Activated naive CD8-positive, alpha-beta T cell treated with anti-CD3 and anti-CD28 coated beads for 36 hours (primary cell): ENCODE results near the gene GFRA1. TPM values are rescaled to one million over a fixed set of nuclear protein-coding genes. Genes with fewer than 3 reads are reported as not detected.

ENCODE experiments used
- DNase-seq: peaks from one replicate; pipeline ENCODE4 v3.0.0; 2021
- H3K27ac Mint-ChIP-seq: one replicate; pipeline ENCODE4 v1.8.0; 2022; ENCODE audit warnings: mild to moderate bottlenecking, moderate library complexity, mixed read lengths
- H3K27me3 Mint-ChIP-seq: one replicate; pipeline ENCODE4 v1.8.0; 2022; ENCODE audit warnings: mild to moderate bottlenecking, mixed read lengths
- H3K36me3 Mint-ChIP-seq: one replicate; pipeline ENCODE4 v1.8.0; 2021; ENCODE audit warnings: mild to moderate bottlenecking, mixed read lengths
- H3K4me1 Mint-ChIP-seq: one replicate; pipeline ENCODE4 v1.8.0; 2021; ENCODE audit warnings: mixed read lengths
- H3K4me3 Mint-ChIP-seq: one replicate; pipeline ENCODE4 v1.8.0; 2022; ENCODE audit warnings: mild to moderate bottlenecking, moderate library complexity, mixed read lengths
- H3K9me3 Mint-ChIP-seq: one replicate; pipeline ENCODE4 v1.8.0; 2022; ENCODE audit warnings: mixed read lengths
- total RNA-seq, 2 experiments: library from RNA; stranded (reverse); gene quantifications; one replicate each; pipeline ENCODE4 v1.2.3, GENCODE V29; 2021

Gene GFRA1
- total RNA-seq, 2 experiments from 2014 or later = not detected

DNA sequence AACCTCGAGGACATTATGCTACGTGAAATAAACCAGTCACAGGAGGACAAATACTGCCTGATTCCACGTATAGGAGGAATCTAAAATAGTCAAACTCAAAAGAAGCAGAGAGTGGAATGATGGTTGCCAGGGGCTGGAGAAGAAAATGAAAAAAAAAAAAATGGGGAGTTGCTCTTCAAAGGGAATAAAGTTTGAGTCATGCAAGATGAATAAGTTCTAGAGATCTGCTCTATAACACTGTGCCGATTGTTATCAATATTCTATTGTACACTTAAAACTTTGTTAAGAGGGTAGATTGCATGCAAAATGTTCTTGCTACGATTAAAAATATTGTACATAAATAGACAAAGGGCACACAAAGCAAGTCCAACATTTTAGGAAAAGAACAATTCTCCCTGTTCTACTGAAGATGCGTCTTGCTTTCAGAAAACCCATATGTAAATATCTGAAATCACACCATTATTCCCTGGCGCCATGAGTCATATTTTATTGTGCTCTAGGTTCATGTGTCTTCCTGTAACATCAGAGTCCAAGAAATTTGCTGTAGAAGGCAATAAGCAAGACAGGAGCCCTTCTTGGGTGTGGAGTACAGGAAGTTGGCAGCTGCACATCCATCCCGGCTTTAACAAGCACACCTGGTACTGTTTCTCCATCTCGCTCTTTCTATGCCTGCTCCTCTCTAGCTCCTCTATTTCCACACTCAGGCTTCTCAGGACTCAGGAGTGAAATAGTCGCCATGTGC, 145.9 kb downstream of the GFRA1 start:
- Mint-ChIP-seq H3K4me3 (no peak overlapping the region), H3K27ac (no peak overlapping the region)

GRCh38 chr10:116126239-116126638, 146.8 kb downstream of the GFRA1 start:
- H3K4me1 Mint-ChIP-seq = no peaks in the 10 kb centered on the region

More for the DNA sequence above, 145.9 kb downstream of the GFRA1 start:
- Mint-ChIP-seq H3K36me3 (no peaks in the 10 kb centered on the region), H3K9me3 (peaks cover 5% of the 10 kb centered on the region), H3K4me1 (no peaks in the 10 kb centered on the region), H3K27me3 (no peaks in the 10 kb centered on the region)
- DNase-seq = no peak

GRCh38 chr10:116125180-116125579, 147.8 kb downstream of the GFRA1 start:
- H3K27me3 Mint-ChIP-seq = no peaks in the 10 kb centered on the region
- H3K27ac Mint-ChIP-seq = no peak overlapping the region
- H3K4me1 Mint-ChIP-seq = no peaks in the 10 kb centered on the region
- no peaks in the 10 kb centered on the region for H3K36me3 Mint-ChIP-seq
- no peak for DNase-seq
- peaks cover 5% of the 10 kb centered on the region for H3K9me3 Mint-ChIP-seq
- H3K4me3 Mint-ChIP-seq = no peak overlapping the region

More at GRCh38 chr10:116126239-116126638, 146.8 kb downstream of the GFRA1 start:
- Mint-ChIP-seq H3K4me3 (no peak overlapping the region), H3K9me3 (peaks cover 5% of the 10 kb centered on the region), H3K36me3 (no peaks in the 10 kb centered on the region), H3K27me3 (no peaks in the 10 kb centered on the region), H3K27ac (no peak overlapping the region)
- no peak for DNase-seq

DNA sequence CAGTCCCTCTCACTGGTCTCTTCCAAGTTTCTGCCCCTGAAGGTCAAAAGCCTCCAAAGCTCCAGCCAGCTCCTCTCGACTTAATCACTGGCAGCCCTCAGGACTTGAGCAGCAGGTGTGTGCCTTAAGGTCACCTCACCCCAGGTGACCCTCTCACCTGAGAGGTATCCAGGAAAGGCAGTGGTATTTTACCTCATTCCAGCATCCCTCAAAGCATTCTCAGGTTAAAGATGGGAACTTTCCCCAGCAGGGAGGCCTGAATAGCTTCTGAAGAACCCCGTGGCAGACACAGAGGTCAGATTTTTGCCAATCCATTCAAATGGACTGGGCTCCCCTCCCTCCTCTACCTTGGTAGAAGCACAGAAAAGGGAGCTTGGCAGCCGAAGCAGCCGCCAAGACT, 148.2 kb downstream of the GFRA1 start:
- Mint-ChIP-seq H3K4me1 (no peaks in the 10 kb centered on the region), H3K36me3 (no peaks in the 10 kb centered on the region), H3K27ac (no peak overlapping the region), H3K27me3 (no peaks in the 10 kb centered on the region), H3K4me3 (no peak overlapping the region), H3K9me3 (peaks cover 5% of the 10 kb centered on the region)
- no peak for DNase-seq

DNA sequence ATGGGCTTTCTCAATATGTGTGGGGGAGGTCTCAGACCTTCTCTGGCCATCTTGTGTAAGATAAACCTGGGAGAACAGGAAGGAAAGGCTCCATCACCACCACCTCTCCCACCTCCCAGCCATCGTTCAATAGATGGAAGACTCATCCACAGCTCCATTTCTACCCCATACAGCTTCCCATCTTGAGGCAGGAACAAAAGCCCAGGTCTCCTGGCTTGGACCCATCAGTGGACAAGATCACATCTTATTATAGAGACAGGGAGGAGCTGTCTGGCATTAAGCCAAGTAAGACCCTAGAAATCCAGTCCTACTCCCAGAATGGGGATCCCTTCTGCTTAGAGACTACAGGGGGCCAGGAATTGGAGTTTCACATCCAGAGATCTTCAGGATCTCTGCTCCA, 150.3 kb downstream of the GFRA1 start:
- Mint-ChIP-seq H3K27ac (no peak overlapping the region), H3K27me3 (no peaks in the 10 kb centered on the region), H3K4me1 (no peaks in the 10 kb centered on the region), H3K9me3 (peaks cover 2% of the 10 kb centered on the region), H3K36me3 (no peaks in the 10 kb centered on the region), H3K4me3 (no peak overlapping the region)
- no peak for DNase-seq

DNA sequence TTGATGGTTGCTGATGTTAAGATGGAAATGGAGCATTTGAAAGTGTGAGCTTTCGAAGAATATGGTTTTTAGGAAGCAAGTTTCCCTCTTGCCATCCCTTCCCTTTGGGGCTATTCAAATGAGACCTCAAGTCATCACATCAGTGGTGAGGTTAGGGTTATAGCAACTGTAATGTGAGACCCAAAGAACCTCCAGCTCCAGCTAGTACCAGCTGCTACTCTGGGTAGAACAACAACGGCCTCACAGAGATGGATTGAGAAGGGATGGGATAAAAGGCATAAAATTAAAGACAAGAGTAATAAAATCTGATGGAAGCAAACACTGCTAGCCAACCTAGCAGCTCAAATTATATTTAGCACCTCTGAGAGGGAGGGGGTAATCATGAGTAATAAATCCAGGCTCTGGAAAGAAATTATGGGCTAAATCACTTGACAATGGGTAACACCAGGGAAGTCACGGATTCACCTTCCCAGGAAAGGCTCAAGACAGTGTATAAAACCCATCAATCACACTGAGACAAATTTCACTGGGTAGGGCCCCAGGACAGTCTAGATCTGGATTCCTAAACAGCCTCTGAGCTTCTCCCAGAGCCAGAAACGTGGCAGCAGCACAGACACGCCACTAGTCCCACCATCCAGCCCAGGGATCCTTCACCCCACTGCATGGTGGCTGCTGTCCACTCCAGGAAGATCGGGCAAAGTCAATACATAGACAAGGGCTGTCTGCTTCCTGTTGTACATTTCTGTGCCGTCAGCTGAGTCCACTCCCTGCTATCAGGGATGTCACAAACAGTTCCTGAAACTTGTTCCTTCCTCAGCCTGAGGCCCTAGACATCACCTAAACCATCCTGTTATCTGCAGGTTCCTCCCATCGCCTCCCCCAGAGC, 151.1 kb downstream of the GFRA1 start:
- Mint-ChIP-seq H3K27ac (no peak overlapping the region), H3K27me3 (no peaks in the 10 kb centered on the region), H3K4me1 (no peaks in the 10 kb centered on the region), H3K36me3 (no peaks in the 10 kb centered on the region), H3K4me3 (no peak overlapping the region), H3K9me3 (peaks cover under 1% of the 10 kb centered on the region)
- DNase-seq = no peak

- DNase-seq = no peak
- H3K9me3 Mint-ChIP-seq = no peaks in the 10 kb centered on the region
- H3K36me3 Mint-ChIP-seq = no peaks in the 10 kb centered on the region
- H3K27ac Mint-ChIP-seq = no peak overlapping the region
- no peaks in the 10 kb centered on the region for H3K4me1 Mint-ChIP-seq
- H3K4me3 Mint-ChIP-seq = no peak overlapping the region
- H3K27me3 Mint-ChIP-seq = no peaks in the 10 kb centered on the region
These were observed 152.1 kb downstream of the GFRA1 start for GRCh38 chr10:116120688-116121455.

DNA sequence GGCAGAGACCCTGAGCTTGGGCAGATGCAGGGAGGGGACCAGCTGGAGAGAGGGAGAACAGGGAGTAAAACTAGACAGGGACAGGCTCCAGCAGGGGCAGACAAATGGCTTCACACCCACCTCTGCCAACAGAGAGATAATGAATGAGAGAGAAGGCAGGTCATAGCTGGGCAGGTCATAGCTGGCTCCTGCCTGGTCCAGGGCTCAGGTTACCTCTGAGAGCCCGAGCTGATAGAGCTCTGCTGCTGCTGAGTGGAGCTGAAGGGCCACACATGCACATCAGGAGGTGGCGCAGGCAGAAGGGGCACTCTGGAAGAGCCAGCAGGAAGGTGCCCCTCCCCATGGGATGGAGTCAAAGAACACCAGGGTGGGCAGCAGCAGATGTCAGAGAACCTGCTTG, 154.2 kb downstream of the GFRA1 start:
- no peaks in the 10 kb centered on the region for H3K4me1 Mint-ChIP-seq
- no peaks in the 10 kb centered on the region for H3K27me3 Mint-ChIP-seq
- no peak for DNase-seq
- H3K36me3 Mint-ChIP-seq = no peaks in the 10 kb centered on the region
- no peak overlapping the region for H3K4me3 Mint-ChIP-seq
- no peaks in the 10 kb centered on the region for H3K9me3 Mint-ChIP-seq
- H3K27ac Mint-ChIP-seq = no peak overlapping the region

DNA sequence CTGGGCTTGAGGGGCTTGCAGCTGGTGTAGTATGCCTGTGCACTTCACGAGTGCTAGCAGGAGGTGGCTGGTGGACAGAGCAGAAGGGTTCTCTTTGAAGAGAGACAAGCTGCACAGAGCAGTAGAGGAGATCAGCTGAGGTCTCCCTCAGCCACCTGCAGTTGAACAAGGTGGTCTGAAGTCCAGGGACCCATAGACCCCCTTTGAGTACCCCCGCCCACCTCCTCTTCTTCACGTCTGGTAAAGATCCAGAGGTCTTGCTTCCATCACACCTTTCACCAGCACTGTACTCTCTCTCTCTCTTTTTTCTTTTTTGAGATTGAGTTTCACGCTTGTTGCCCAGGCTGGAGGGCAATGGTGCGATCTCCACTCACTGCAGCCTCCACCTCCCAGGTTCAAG, 157.2 kb downstream of the GFRA1 start:
- no peak for DNase-seq
- Mint-ChIP-seq H3K27me3 (no peaks in the 10 kb centered on the region), H3K36me3 (no peaks in the 10 kb centered on the region), H3K4me1 (no peaks in the 10 kb centered on the region), H3K9me3 (no peaks in the 10 kb centered on the region), H3K4me3 (no peak overlapping the region), H3K27ac (no peak overlapping the region)

DNA sequence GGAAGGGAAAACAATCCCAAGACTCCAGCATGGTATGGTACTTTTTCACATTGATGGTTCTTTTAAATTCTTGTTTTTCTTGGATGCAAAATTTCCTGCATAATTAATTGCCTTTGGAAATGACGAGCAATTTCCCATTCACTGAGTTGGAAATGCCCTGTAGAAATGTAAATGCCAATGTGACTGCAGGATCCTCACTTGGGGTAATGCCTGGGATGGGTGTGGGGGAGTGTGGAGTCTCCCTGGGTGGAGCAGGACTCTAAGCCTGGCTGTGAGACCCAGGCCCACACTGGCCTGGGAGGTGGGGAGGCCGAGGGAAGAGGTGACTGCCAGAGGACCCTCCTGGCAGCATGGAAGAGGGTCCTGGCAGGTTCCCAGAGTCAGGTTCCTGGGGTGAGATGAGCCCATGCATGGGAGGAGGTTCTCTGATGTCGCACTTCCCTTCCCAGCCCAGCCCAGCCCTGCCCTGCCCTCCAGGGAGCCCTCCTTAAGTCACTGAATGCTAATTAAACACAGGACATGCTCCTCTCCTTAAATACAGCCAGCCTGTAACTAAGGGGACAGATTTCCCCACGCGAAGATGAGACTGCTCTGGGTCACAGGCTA, 157.9 kb downstream of the GFRA1 start:
- no peak overlapping the region for H3K27ac Mint-ChIP-seq
- no peaks in the 10 kb centered on the region for H3K36me3 Mint-ChIP-seq
- H3K4me3 Mint-ChIP-seq = no peak overlapping the region
- no peaks in the 10 kb centered on the region for H3K27me3 Mint-ChIP-seq
- no peaks in the 10 kb centered on the region for H3K9me3 Mint-ChIP-seq
- H3K4me1 Mint-ChIP-seq = no peaks in the 10 kb centered on the region
- DNase-seq = no peak

GRCh38 chr10:116113721-116114501, 159.1 kb downstream of the GFRA1 start:
- H3K27me3 Mint-ChIP-seq = no peaks in the 10 kb centered on the region
- H3K4me3 Mint-ChIP-seq = no peak overlapping the region
- no peaks in the 10 kb centered on the region for H3K9me3 Mint-ChIP-seq
- DNase-seq = no peak
- H3K27ac Mint-ChIP-seq = no peak overlapping the region
- H3K36me3 Mint-ChIP-seq = no peaks in the 10 kb centered on the region
- H3K4me1 Mint-ChIP-seq = no peaks in the 10 kb centered on the region

DNA sequence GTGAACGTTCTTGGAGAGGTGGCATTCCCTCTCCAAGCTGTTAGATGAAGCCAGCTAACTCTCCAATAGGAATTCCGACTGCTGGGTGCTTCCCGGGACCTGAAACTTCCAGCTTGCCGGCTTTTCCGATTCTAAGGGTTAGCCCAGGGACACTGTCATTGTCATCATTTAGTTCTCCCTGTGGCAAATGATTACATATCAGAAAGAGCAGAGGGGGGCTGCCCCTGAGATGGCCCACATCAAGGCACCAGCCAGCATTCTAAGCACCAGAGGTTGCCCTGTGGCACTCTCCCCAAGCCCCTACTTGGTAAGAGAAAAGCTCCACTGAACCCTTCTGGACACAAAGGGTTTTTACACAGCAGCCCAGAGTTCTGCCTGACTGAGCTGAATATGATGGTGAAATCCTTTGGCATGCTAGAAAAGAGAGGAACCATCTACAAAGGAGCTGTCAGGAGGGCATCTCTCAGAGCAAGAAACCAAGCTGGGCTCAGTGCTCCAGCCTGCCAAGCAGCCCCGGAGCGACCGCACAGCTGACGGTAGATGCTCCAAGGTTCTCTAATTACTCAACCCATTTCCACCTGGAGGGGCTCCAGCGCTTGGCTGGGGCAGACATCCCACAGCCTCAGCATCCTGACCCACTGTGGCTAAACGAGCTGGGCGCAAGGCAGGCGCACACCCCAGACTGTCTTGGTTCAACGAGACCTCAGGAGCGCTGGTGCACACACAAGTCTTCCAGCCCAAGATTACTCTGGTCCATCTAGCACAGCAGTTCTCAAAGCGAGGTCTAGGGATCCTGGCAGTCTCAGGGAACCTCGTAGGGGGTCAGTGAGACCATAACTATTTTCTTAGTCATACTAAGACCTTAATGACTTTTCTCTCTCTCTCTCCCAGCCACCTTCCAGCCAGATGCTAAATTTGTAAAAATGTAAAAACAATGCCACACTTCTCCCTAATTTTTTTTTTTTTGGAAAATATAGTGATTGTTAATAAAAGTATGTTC, 160.5 kb downstream of the GFRA1 start:
- Mint-ChIP-seq H3K36me3 (no peaks in the 10 kb centered on the region), H3K27ac (no peak overlapping the region), H3K27me3 (no peaks in the 10 kb centered on the region), H3K9me3 (no peaks in the 10 kb centered on the region), H3K4me3 (no peak overlapping the region), H3K4me1 (no peaks in the 10 kb centered on the region)
- DNase-seq = no peak

- no peak for DNase-seq
- no peak overlapping the region for H3K4me3 Mint-ChIP-seq
- H3K27me3 Mint-ChIP-seq = no peaks in the 10 kb centered on the region
- H3K4me1 Mint-ChIP-seq = no peaks in the 10 kb centered on the region
- no peak overlapping the region for H3K27ac Mint-ChIP-seq
- H3K36me3 Mint-ChIP-seq = no peaks in the 10 kb centered on the region
- H3K9me3 Mint-ChIP-seq = no peaks in the 10 kb centered on the region
These were observed 161.4 kb downstream of the GFRA1 start for GRCh38 chr10:116111483-116112095.
